Liver (tissue), 9 donors: Measurements from ENCODE around the gene BHLHE23. TPM values are rescaled to one million over a fixed set of nuclear protein-coding genes. Genes with fewer than 3 reads are reported as not detected.

Experiments used
- DNase-seq: peaks from one replicate; pipeline ENCODE4 v3.0.0-alpha.2; 2017; ENCODE audit warnings: low spot score
- H3K27ac ChIP-seq, 2 donors: one replicate each; pipeline ENCODE4 v1.7.0; 2013; ENCODE audit warnings: inconsistent platforms in 2 of 2, low read length in 2 of 2, control low read depth in 1 of 2, low read depth in 1 of 2, mild to moderate bottlenecking in 1 of 2
- H3K27me3 ChIP-seq, 4 donors: one replicate each; pipeline versions ENCODE4 v1.6.1 to v1.7.0; 2013; ENCODE audit warnings: low read length in 3 of 4, inconsistent platforms in 1 of 4, mild to moderate bottlenecking in 1 of 4, moderate library complexity in 1 of 4; ENCODE audit not compliant: control insufficient read depth in 4 of 4, insufficient read depth in 4 of 4
- H3K36me3 ChIP-seq, 4 donors: one replicate each; pipeline versions ENCODE4 v1.6.1 to v1.7.0; 2013; ENCODE audit warnings: low read length in 3 of 4, mild to moderate bottlenecking in 3 of 4, low read depth in 1 of 4, moderate library complexity in 1 of 4; ENCODE audit not compliant: control insufficient read depth in 4 of 4, insufficient read depth in 3 of 4
- H3K4me1 ChIP-seq, 4 donors: one replicate each; pipeline versions ENCODE4 v1.6.1 to v1.7.0; 2013; ENCODE audit warnings: low read length in 3 of 4, mild to moderate bottlenecking in 3 of 4, moderate library complexity in 1 of 4; ENCODE audit not compliant: control insufficient read depth in 4 of 4, insufficient read depth in 4 of 4
- H3K4me3 ChIP-seq, 3 donors: one replicate each; pipeline versions ENCODE4 v1.6.1 to v1.7.0; 2013; ENCODE audit warnings: low read length in 3 of 3, control low read depth in 1 of 3, low read depth in 1 of 3, mild to moderate bottlenecking in 1 of 3
- H3K9ac ChIP-seq, 2 donors: one replicate each; pipeline ENCODE4 v1.7.0; 2013; ENCODE audit warnings: low read length in 2 of 2, mild to moderate bottlenecking in 2 of 2, moderate library complexity in 2 of 2, control low read depth in 1 of 2, low read depth in 1 of 2
- H3K9me3 ChIP-seq, 4 donors: one replicate each; pipeline versions ENCODE4 v1.6.1 to v1.7.0; 2013; ENCODE audit warnings: low read length in 3 of 4; ENCODE audit not compliant: control insufficient read depth in 4 of 4
- EGR1 ChIP-seq, 2 donors: IDR thresholded peaks; 2 replicates each; pipeline ENCODE4 v1.6.1; 2016 to 2018; ENCODE audit warnings: antibody characterized with exemption in 2 of 2, low read depth in 2 of 2
- GABPA ChIP-seq, 2 donors: IDR thresholded peaks in 1 of 2; conservative IDR thresholded peaks in 1 of 2; 2 replicates each; pipeline ENCODE4 v1.6.1; 2016; ENCODE audit warnings: antibody characterized with exemption in 2 of 2, mild to moderate bottlenecking in 1 of 2, moderate library complexity in 1 of 2
- HNF4A ChIP-seq, 2 donors: conservative IDR thresholded peaks; 2 replicates each; pipeline ENCODE4 v1.6.1; 2016; ENCODE audit warnings: antibody characterized with exemption in 2 of 2, mild to moderate bottlenecking in 2 of 2
- HNF4G ChIP-seq: IDR thresholded peaks from 2 replicates; pipeline ENCODE4 v1.6.1; 2016; ENCODE audit warnings: antibody characterized with exemption
- JUND ChIP-seq, 2 donors: IDR thresholded peaks; 2 replicates each; pipeline ENCODE4 v1.6.1; 2016; ENCODE audit warnings: antibody characterized with exemption in 2 of 2
- NR2F2 ChIP-seq: IDR thresholded peaks from 2 replicates; pipeline ENCODE4 v1.6.1; 2016; ENCODE audit warnings: antibody characterized with exemption
- RAD21 ChIP-seq, 2 donors: IDR thresholded peaks; 2 replicates each; pipeline ENCODE4 v1.6.1; 2016; ENCODE audit warnings: antibody characterized with exemption in 2 of 2, mild to moderate bottlenecking in 2 of 2
- SP1 ChIP-seq: IDR thresholded peaks from 2 replicates; pipeline ENCODE4 v1.6.1; 2018; ENCODE audit warnings: antibody characterized with exemption, mild to moderate bottlenecking
- YY1 ChIP-seq: IDR thresholded peaks from 2 replicates; pipeline ENCODE4 v1.6.1; 2016; ENCODE audit warnings: antibody characterized with exemption, mild to moderate bottlenecking
- WGBS: extraction: QIAGEN DNeasy Blood & Tissue Kit; methylation state at CpG from one replicate; pipeline ENCODE4 v1.1.7; 2013; 5-methylcytosine and 5-hydroxymethylcytosine counted together
- polyA plus RNA-seq, 2 donors: library from polyadenylated mRNA; stranded (reverse) in 1 of 2; unstranded in 1 of 2; fragments of 200-250 nt in 1 of 2; fragments of >200 nt in 1 of 2; fragmentation: Nextera tagmentation in 1 of 2; extraction: Ambion mirVana in 1 of 2; gene quantifications; one replicate each; pipeline versions ENCODE4 v1.2.1 to v1.2.3, GENCODE V29; 2013 to 2015
- total RNA-seq, 2 donors: library from RNA; depleted of rRNA; stranded (reverse); fragments of >200 nt; gene quantifications; one replicate each; pipeline ENCODE4 v1.2.3, GENCODE V29; 2014
- TF ChIP-seq, protein P1 (sequence below): IDR thresholded peaks from 2 replicates; pipeline ENCODE4 v1.6.1; 2016; ENCODE audit warnings: antibody characterized with exemption
- TF ChIP-seq, protein P2 (sequence below): IDR thresholded peaks from 2 replicates; pipeline ENCODE4 v1.6.1; 2016; ENCODE audit warnings: antibody characterized with exemption, mild to moderate bottlenecking
- TF ChIP-seq, protein P3 (sequence below): IDR thresholded peaks from 2 replicates; pipeline ENCODE4 v1.6.1; 2016; ENCODE audit warnings: antibody characterized with exemption
- donor health status: healthy.
- donor health status: healthy.
- donor health status: healthy.
- donor health status: healthy.
- donor health status: healthy.

The BHLHE23 gene
- total and polyA plus RNA-seq, 4 donors = not detected

DNA sequence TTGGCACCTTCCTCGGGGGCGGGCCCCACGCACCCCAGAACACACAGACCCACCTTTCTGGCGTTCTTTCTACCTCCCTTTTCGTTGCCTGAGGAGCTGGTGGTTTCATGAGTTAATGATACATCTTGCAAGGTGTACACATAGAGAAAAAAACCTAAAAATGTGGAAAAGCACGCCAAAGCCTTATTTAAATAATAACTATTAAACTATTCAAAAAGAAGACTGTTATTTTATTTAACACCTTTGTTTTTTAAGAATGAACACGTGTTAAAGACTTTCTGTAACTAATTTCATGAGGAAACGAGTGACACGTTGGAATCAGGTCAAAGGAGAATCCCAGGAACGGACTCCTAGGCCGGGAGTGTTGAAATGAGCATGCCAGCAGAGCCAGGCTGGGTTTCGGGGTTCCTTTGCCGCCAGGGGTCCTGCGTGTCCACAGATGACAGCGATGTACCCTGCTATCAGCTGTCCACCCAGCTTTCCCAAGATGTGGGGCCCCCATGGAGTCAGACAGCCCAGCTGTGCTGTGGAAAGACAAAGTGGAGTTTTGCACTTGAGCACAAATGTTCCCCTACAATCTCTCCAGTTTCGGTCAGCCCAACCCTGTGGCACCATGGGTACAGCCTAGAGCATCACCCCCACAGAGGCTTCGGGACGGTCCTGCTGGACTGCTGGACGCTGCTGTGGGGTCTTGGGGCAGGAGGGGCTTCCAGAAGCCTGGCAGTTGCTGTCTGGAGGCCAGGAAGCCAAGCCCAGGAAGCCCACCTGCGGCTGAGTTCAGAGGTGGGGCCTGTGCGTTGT is 38.2 kb downstream of the BHLHE23 start:
- Histone ChIP-seq H3K27ac (peak overlapping the region in 1 of 2 donors; percentile 36), H3K9ac (no peak overlapping the region), H3K9me3 (no peaks in the 10 kb centered on the region), H3K27me3 (peaks cover 0 to 2% (median 0%) of the 10 kb centered on the region in 4 donors), H3K36me3 (peaks cover 16 to 29% (median 18%) of the 10 kb centered on the region in 4 donors), H3K4me1 (peaks cover 5 to 20% (median 10%) of the 10 kb centered on the region in 4 donors), H3K4me3 (no peak overlapping the region)
- TF ChIP-seq HNF4G (no peak), RAD21 (IDR thresholded peaks at IDR 0.05) (peak in 1 of 2 donors; percentile 6), HNF4A (conservative IDR thresholded peaks at IDR 0.05) (peak; percentile 62 to 63), SP1 (peak; percentile 19)
- TF ChIP-seq, protein P1, sequence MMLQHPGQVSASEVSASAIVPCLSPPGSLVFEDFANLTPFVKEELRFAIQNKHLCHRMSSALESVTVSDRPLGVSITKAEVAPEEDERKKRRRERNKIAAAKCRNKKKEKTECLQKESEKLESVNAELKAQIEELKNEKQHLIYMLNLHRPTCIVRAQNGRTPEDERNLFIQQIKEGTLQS = no peak
- TF ChIP-seq, protein P2, sequence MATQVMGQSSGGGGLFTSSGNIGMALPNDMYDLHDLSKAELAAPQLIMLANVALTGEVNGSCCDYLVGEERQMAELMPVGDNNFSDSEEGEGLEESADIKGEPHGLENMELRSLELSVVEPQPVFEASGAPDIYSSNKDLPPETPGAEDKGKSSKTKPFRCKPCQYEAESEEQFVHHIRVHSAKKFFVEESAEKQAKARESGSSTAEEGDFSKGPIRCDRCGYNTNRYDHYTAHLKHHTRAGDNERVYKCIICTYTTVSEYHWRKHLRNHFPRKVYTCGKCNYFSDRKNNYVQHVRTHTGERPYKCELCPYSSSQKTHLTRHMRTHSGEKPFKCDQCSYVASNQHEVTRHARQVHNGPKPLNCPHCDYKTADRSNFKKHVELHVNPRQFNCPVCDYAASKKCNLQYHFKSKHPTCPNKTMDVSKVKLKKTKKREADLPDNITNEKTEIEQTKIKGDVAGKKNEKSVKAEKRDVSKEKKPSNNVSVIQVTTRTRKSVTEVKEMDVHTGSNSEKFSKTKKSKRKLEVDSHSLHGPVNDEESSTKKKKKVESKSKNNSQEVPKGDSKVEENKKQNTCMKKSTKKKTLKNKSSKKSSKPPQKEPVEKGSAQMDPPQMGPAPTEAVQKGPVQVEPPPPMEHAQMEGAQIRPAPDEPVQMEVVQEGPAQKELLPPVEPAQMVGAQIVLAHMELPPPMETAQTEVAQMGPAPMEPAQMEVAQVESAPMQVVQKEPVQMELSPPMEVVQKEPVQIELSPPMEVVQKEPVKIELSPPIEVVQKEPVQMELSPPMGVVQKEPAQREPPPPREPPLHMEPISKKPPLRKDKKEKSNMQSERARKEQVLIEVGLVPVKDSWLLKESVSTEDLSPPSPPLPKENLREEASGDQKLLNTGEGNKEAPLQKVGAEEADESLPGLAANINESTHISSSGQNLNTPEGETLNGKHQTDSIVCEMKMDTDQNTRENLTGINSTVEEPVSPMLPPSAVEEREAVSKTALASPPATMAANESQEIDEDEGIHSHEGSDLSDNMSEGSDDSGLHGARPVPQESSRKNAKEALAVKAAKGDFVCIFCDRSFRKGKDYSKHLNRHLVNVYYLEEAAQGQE = no peak
- no peak for DNase-seq
- WGBS = 49% methylated on average over 21 of the region's 21 CpGs

DNA sequence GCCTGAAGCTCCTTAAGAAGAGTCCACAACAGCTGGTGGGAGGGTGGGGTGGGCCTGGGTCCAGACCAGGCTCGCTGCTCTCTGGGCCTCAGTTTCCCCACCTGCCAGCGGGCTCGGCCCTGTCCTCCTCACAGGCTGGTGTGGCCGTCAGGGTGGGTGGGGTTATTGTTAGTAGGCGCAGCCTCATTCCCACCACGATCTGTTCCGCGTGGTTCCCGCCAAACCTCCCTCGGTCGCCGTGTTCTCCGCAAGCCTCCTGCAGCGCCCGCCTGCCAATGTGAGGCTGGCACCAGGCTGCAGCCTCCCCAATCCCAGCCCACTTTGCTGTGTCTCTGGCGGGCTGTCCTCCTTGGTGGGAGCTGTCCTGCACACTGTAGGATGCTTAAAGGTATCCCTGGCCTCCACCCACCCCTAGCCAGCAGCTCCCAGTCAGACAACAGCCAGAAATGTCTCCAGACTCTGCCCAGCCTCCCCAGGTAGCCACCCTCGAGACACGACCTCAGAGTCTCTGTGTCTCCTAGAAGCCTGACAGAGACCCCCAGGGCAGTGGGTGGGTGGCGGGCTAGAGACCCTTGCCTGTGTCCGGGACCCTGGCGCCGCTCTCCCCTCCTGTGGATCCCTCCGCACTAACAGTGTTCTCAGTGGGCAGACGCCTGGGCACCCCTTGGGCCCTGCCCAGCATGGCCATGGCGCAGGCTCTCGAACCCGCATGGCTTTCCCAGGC is 39.0 kb downstream of the BHLHE23 start:
- H3K9me3 ChIP-seq = no peaks in the 10 kb centered on the region
- no peak overlapping the region for H3K4me3 ChIP-seq
- DNase-seq = no peak
- H3K27me3 ChIP-seq = no peaks in the 10 kb centered on the region
- TF ChIP-seq RAD21 (IDR thresholded peaks at IDR 0.05) (no peak), GABPA (IDR thresholded peaks at IDR 0.05 in 1 of 2, conservative IDR thresholded peaks at IDR 0.05 in 1 of 2) (no peak), EGR1 (IDR thresholded peaks at IDR 0.05; ENCODE audit: low read depth in 2 of 2) (no peak), HNF4A (conservative IDR thresholded peaks at IDR 0.05) (no peak), JUND (IDR thresholded peaks at IDR 0.05) (no peak), YY1 (no peak), NR2F2 (no peak)
- TF ChIP-seq, protein P1 = no peak
- TF ChIP-seq, protein P3, sequence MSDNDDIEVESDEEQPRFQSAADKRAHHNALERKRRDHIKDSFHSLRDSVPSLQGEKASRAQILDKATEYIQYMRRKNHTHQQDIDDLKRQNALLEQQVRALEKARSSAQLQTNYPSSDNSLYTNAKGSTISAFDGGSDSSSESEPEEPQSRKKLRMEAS = no peak
- no peak overlapping the region for H3K27ac ChIP-seq
- WGBS = 93% methylated on average over 27 of the region's 27 CpGs
- H3K36me3 ChIP-seq = peaks cover 16 to 37% (median 24%) of the 10 kb centered on the region in 4 donors
- H3K4me1 ChIP-seq = peaks cover 5 to 18% (median 9%) of the 10 kb centered on the region in 4 donors
- H3K9ac ChIP-seq = no peak overlapping the region
